Stimulated activated CD8-positive, alpha-beta memory T cell treated with anti-CD3 and anti-CD28 coated beads, Interleukin-7, amount 100 ng/mL, for 24 hours (primary cell): ENCODE results near the gene SEMA5A.

ENCODE experiments used
- DNase-seq: peaks from one replicate; pipeline ENCODE4 v3.0.0-alpha.2; 2020; ENCODE audit warnings: low read depth

The SEMA5A gene

GRCh38 chr5:9105851-9106250, 440.0 kb downstream of the SEMA5A start:
- DNase-seq, result no peak

GRCh38 chr5:9104571-9105339, 441.1 kb downstream of the SEMA5A start:
- DNase-seq, result no peak

GRCh38 chr5:9103290-9103689, 442.6 kb downstream of the SEMA5A start:
- no peak for DNase-seq

- DNase-seq, result no peak
Measured at GRCh38 chr5:9099689-9100088, 446.2 kb downstream of the SEMA5A start.

- no peak for DNase-seq
Measured at GRCh38 chr5:9098990-9099389, 446.9 kb downstream of the SEMA5A start.

GRCh38 chr5:9094582-9094981, 451.3 kb downstream of the SEMA5A start:
- no peak for DNase-seq

GRCh38 chr5:9091896-9092662, 453.8 kb downstream of the SEMA5A start:
- no peak for DNase-seq

- no peak for DNase-seq
Measured at GRCh38 chr5:9090381-9091026, 455.4 kb downstream of the SEMA5A start.

GRCh38 chr5:9089893-9090292, 456.0 kb downstream of the SEMA5A start:
- no peak for DNase-seq

- DNase-seq, result no peak
Measured at GRCh38 chr5:9082996-9083395, 462.9 kb downstream of the SEMA5A start.

GRCh38 chr5:9072701-9073100, 473.2 kb downstream of the SEMA5A start:
- DNase-seq, result no peak

- DNase-seq, result no peak
Measured at GRCh38 chr5:9071524-9071923, 474.4 kb downstream of the SEMA5A start.

GRCh38 chr5:9071074-9071473, 474.8 kb downstream of the SEMA5A start:
- DNase-seq, result no peak

GRCh38 chr5:9069650-9070049, 476.2 kb downstream of the SEMA5A start:
- DNase-seq, result no peak

GRCh38 chr5:9067154-9067553, 478.7 kb downstream of the SEMA5A start:
- no peak for DNase-seq

- no peak for DNase-seq
Measured at GRCh38 chr5:9066349-9066748, 479.5 kb downstream of the SEMA5A start.

- no peak for DNase-seq
Measured at GRCh38 chr5:9063615-9064245, 482.1 kb downstream of the SEMA5A start.

GRCh38 chr5:9062873-9063272, 483.0 kb downstream of the SEMA5A start:
- no peak for DNase-seq

- DNase-seq, result no peak
Measured at GRCh38 chr5:9059920-9060691, 485.8 kb downstream of the SEMA5A start.

GRCh38 chr5:9058666-9059065, 487.2 kb downstream of the SEMA5A start:
- no peak for DNase-seq

- DNase-seq, result no peak
Measured at GRCh38 chr5:9058161-9058560, 487.7 kb downstream of the SEMA5A start.
